H9 (cell line): ENCODE results near the gene COPE. TPM values are rescaled to one million over a fixed set of nuclear protein-coding genes. Genes with fewer than 3 reads are reported as not detected.

Experiments used
- DNase-seq: peaks from one replicate; pipeline ENCODE4 v3.0.0-alpha.2; 2017
- H2AFZ ChIP-seq: one replicate; pipeline ENCODE4 v1.6.1; 2013; ENCODE audit warnings: mild to moderate bottlenecking, low read length, control low read depth, moderate library complexity
- H2AK5ac ChIP-seq: 2 replicates; pipeline ENCODE4 v1.6.1; 2013; ENCODE audit warnings: low read length, control low read depth, mixed read lengths; ENCODE audit not compliant: insufficient read length
- H2BK120ac ChIP-seq: one replicate; pipeline ENCODE4 v1.6.1; 2013; ENCODE audit warnings: low read depth, mild to moderate bottlenecking, low read length, control low read depth, inconsistent platforms; ENCODE audit not compliant: poor library complexity, severe bottlenecking
- H2BK12ac ChIP-seq: 2 replicates; pipeline ENCODE4 v1.6.1; 2013; ENCODE audit warnings: low read length, control low read depth, mixed read lengths, low read depth; ENCODE audit not compliant: insufficient read length
- H2BK15ac ChIP-seq: 2 replicates; pipeline ENCODE4 v1.6.1; 2013; ENCODE audit warnings: low read depth, low read length, control low read depth
- H2BK20ac ChIP-seq: one replicate; pipeline ENCODE4 v1.6.1; 2013; ENCODE audit warnings: low read depth, mild to moderate bottlenecking, low read length, control low read depth, inconsistent platforms; ENCODE audit not compliant: poor library complexity, severe bottlenecking
- H2BK5ac ChIP-seq: 2 replicates; pipeline ENCODE4 v1.6.1; 2013; ENCODE audit warnings: low read length, control low read depth, mixed read lengths; ENCODE audit not compliant: insufficient read length
- H3K14ac ChIP-seq: 2 replicates; pipeline ENCODE4 v1.6.1; 2013; ENCODE audit warnings: low read length, control low read depth; ENCODE audit not compliant: insufficient read depth
- H3K18ac ChIP-seq: 2 replicates; pipeline ENCODE4 v1.6.1; 2013; ENCODE audit warnings: low read depth, mild to moderate bottlenecking, mixed read lengths, low read length, control low read depth; ENCODE audit not compliant: insufficient read length
- H3K23ac ChIP-seq: 2 replicates; pipeline ENCODE4 v1.6.1; 2013; ENCODE audit warnings: low read length, control low read depth, mixed read lengths, low read depth; ENCODE audit not compliant: insufficient read length
- H3K23me2 ChIP-seq: 2 replicates; pipeline ENCODE4 v1.6.1; 2013; ENCODE audit warnings: low read depth, mild to moderate bottlenecking, mixed read lengths, low read length, control low read depth; ENCODE audit not compliant: insufficient read length, poor library complexity, severe bottlenecking
- H3K27ac ChIP-seq: 2 replicates; pipeline ENCODE4 v1.5.1; 2013; ENCODE audit warnings: low read length, control low read depth, mixed read lengths, low read depth; ENCODE audit not compliant: insufficient read length
- H3K27me3 ChIP-seq: 2 replicates; pipeline ENCODE4 v1.6.1; 2013; ENCODE audit warnings: low read length, control low read depth, inconsistent platforms; ENCODE audit not compliant: insufficient read depth
- H3K4ac ChIP-seq: 2 replicates; pipeline ENCODE4 v1.6.1; 2013; ENCODE audit warnings: low read depth, mild to moderate bottlenecking, control low read depth, inconsistent platforms, low read length, moderate library complexity
- H3K4me1 ChIP-seq: 2 replicates; pipeline ENCODE4 v1.6.1; 2013; ENCODE audit warnings: low read length, control low read depth, inconsistent platforms; ENCODE audit not compliant: insufficient read depth
- H3K4me2 ChIP-seq: 2 replicates; pipeline ENCODE4 v1.6.1; 2013; ENCODE audit warnings: low read length, control low read depth, mixed read lengths; ENCODE audit not compliant: insufficient read length, insufficient read depth
- H3K56ac ChIP-seq: 2 replicates; pipeline ENCODE4 v1.6.1; 2013; ENCODE audit warnings: low read depth, mild to moderate bottlenecking, mixed read lengths, low read length, control low read depth; ENCODE audit not compliant: insufficient read length
- H3K79me1 ChIP-seq: 2 replicates; pipeline ENCODE4 v1.6.1; 2013; ENCODE audit warnings: low read depth, mild to moderate bottlenecking, moderate library complexity, low read length, control low read depth, inconsistent platforms; ENCODE audit not compliant: insufficient read depth, poor library complexity, severe bottlenecking
- H3K79me2 ChIP-seq: 2 replicates; pipeline ENCODE4 v1.6.1; 2013; ENCODE audit warnings: low read length, control low read depth, inconsistent platforms; ENCODE audit not compliant: insufficient read depth
- H3K9ac ChIP-seq: 2 replicates; pipeline ENCODE4 v1.6.1; 2013; ENCODE audit warnings: low read length, control low read depth, mixed read lengths; ENCODE audit not compliant: insufficient read length; ENCODE audit errors: extremely low read depth
- H3K9me3 ChIP-seq: one replicate; pipeline ENCODE4 v1.6.1; 2013; ENCODE audit warnings: low read depth, low read length, inconsistent platforms; ENCODE audit not compliant: control insufficient read depth
- H3T11ph ChIP-seq: one replicate; pipeline ENCODE4 v1.6.1; 2013; ENCODE audit warnings: mild to moderate bottlenecking, low read length, control low read depth, inconsistent platforms
- H4K20me1 ChIP-seq: one replicate; pipeline ENCODE4 v1.6.1; 2013; ENCODE audit not compliant: control insufficient read depth, insufficient read length, insufficient read depth
- H4K5ac ChIP-seq: 2 replicates; pipeline ENCODE4 v1.6.1; 2013; ENCODE audit warnings: low read depth, mild to moderate bottlenecking, mixed read lengths, low read length, control low read depth; ENCODE audit not compliant: insufficient read length
- H4K8ac ChIP-seq: replicated peaks from 2 replicates; pipeline ENCODE4 v1.6.1; 2013; ENCODE audit warnings: low read length, control low read depth, mixed read lengths, low read depth; ENCODE audit not compliant: insufficient read length
- H4K91ac ChIP-seq: 2 replicates; pipeline ENCODE4 v1.6.1; 2013; ENCODE audit warnings: low read depth, mild to moderate bottlenecking, moderate library complexity, mixed read lengths, low read length, control low read depth; ENCODE audit not compliant: insufficient read length
- H3K27ac Mint-ChIP-seq, 3 experiments: 2 replicates in 2 of 3; 3 replicates in 1 of 3; pipeline ENCODE4 v1.8.0; 2020 to 2021; ENCODE audit warnings: mixed read lengths in 3 of 3, mild to moderate bottlenecking in 1 of 3, moderate library complexity in 1 of 3
- H3K27me3 Mint-ChIP-seq: 2 replicates; pipeline ENCODE4 v1.8.0; 2021; ENCODE audit warnings: low read depth, mild to moderate bottlenecking, moderate library complexity, mixed read lengths
- H3K36me3 Mint-ChIP-seq, 3 experiments: 2 replicates in 2 of 3; 3 replicates in 1 of 3; pipeline ENCODE4 v1.8.0; 2020 to 2021; ENCODE audit warnings: low read depth in 3 of 3, mixed read lengths in 3 of 3; ENCODE audit not compliant: insufficient read depth in 1 of 3
- H3K4me1 Mint-ChIP-seq, 2 experiments: 2 replicates each; pipeline ENCODE4 v1.8.0; 2020; ENCODE audit warnings: mixed read lengths in 2 of 2
- H3K4me3 Mint-ChIP-seq, 2 experiments: 2 replicates in 1 of 2; 3 replicates in 1 of 2; pipeline ENCODE4 v1.8.0; 2020 to 2021; ENCODE audit warnings: mild to moderate bottlenecking in 2 of 2, mixed read lengths in 2 of 2, moderate library complexity in 1 of 2
- H3K9me3 Mint-ChIP-seq, 2 experiments: 2 replicates in 1 of 2; 3 replicates in 1 of 2; pipeline ENCODE4 v1.8.0; 2020; ENCODE audit warnings: mild to moderate bottlenecking in 2 of 2, mixed read lengths in 2 of 2, moderate library complexity in 1 of 2
- CTCF ChIP-seq: fragments of 200-600 bp; sonication (generic); conservative IDR thresholded peaks from 3 replicates; pipeline ENCODE4 v1.8.0; 2021; ENCODE audit warnings: antibody characterized with exemption, mild to moderate bottlenecking
- WGBS: extraction: QIAGEN DNeasy Blood & Tissue Kit; methylation state at CpG from one replicate; pipeline ENCODE4 v1.1.7; 2013; ENCODE audit warnings: missing lambda C conversion rate, low lambda C conversion rate, mixed read lengths; ENCODE audit not compliant: insufficient read length; ENCODE audit errors: extremely low coverage; 5-methylcytosine and 5-hydroxymethylcytosine counted together
- total RNA-seq: library from RNA; stranded (reverse); gene quantifications from 2 replicates; pipeline ENCODE4 v1.2.1, GENCODE V29; 2021

The COPE gene
- total RNA-seq, 1 experiment from 2014 or later, result 198 TPM

GRCh38 chr19:18849838-18850400, 69.3 kb downstream of the COPE start:
- no peaks in the 10 kb centered on the region for H3K4me1 ChIP-seq
- Mint-ChIP-seq H3K4me3 (no peak overlapping the region), H3K36me3 (peaks cover 45 to 74% (median 74%) of the 10 kb centered on the region in 3 experiments; a peak in 6 of 7 replicates), H3K27me3 (no peaks in the 10 kb centered on the region), H3K9me3 (no peaks in the 10 kb centered on the region; a peak in 1 of 5 replicates), H3K4me1 (peaks cover 2 to 5% of the 10 kb centered on the region in 2 experiments; a peak in 3 of 4 replicates), H3K27ac (peak overlapping the region in 1 of 3 experiments; percentile 73; a peak in 3 of 7 replicates)
- H4K91ac ChIP-seq, result no peak overlapping the region
- H3T11ph ChIP-seq, result no peak overlapping the region
- H2AK5ac ChIP-seq, result no peak overlapping the region
- no peaks in the 10 kb centered on the region for H3K9me3 ChIP-seq
- no peak for TF ChIP-seq CTCF
- no peak overlapping the region for H4K8ac ChIP-seq
- H2BK20ac ChIP-seq, result no peak overlapping the region
- H2BK120ac ChIP-seq, result no peak overlapping the region
- peaks cover 5% of the 10 kb centered on the region for H3K79me1 ChIP-seq
- no peak overlapping the region for H3K14ac ChIP-seq
- no peak overlapping the region for H3K4ac ChIP-seq
- DNase-seq, result no peak
- H3K18ac ChIP-seq, result no peak overlapping the region
- no peaks in the 10 kb centered on the region; the same call in 1 of the 2 replicates for H3K79me2 ChIP-seq
- no peak overlapping the region for H3K56ac ChIP-seq
- H3K27ac ChIP-seq, result no peak overlapping the region
- no CpG with 5 or more reads among the region's 16 CpGs for WGBS
- H3K23me2 ChIP-seq, result no peaks in the 10 kb centered on the region
- H2BK12ac ChIP-seq, result no peak overlapping the region
- H3K27me3 ChIP-seq, result no peaks in the 10 kb centered on the region
- no peak overlapping the region for H2AFZ ChIP-seq
- H3K9ac ChIP-seq, result no peak overlapping the region
- no peak overlapping the region for H3K23ac ChIP-seq
- H3K4me2 ChIP-seq, result no peak overlapping the region
- H2BK5ac ChIP-seq, result no peak overlapping the region
- no peaks in the 10 kb centered on the region for H4K20me1 ChIP-seq
- no peak overlapping the region for H2BK15ac ChIP-seq
- no peak overlapping the region for H4K5ac ChIP-seq

Other genes with a start within 250 kb of the COPE start
- 19.0 and 19.1 TPM in 2 replicates for gene CRTC1, start 235.7 kb downstream of the COPE start, total RNA-seq
- gene COMP, start 128.1 kb downstream of the COPE start, total RNA-seq, result 0.15 TPM in 1 of 2 replicates, not detected in the other
- gene UPF1, start 87.4 kb downstream of the COPE start, total RNA-seq, result 83.3 and 85.4 TPM in 2 replicates
- gene CERS1, start 23.2 kb downstream of the COPE start, total RNA-seq, result 19.3 and 20.3 TPM in 2 replicates
- 52.3 and 52.4 TPM in 2 replicates for gene DDX49, start 328 bp upstream of the COPE start, total RNA-seq
- gene HOMER3, start 21.8 kb upstream of the COPE start, total RNA-seq, result 19.6 and 20.2 TPM in 2 replicates
- 95.2 and 102 TPM in 2 replicates for gene SUGP2, start 114.1 kb upstream of the COPE start, total RNA-seq
- gene ARMC6, start 114.2 kb upstream of the COPE start, total RNA-seq, result 66.5 and 69.0 TPM in 2 replicates
- gene SLC25A42, start 144.6 kb upstream of the COPE start, total RNA-seq, result 3.6 and 3.7 TPM in 2 replicates
- 40.9 and 41.7 TPM in 2 replicates for gene TMEM161A, start 219.1 kb upstream of the COPE start, total RNA-seq